MCF 10A (cell line): Measurements from ENCODE around the gene FGF14. TPM values are rescaled to one million over a fixed set of nuclear protein-coding genes. Genes with fewer than 3 reads are reported as not detected.
"Not testable (repeated sequence)": the region's sequence is repeated elsewhere in the genome, so short reads cannot be mapped to it uniquely, and the experiment has no call there.

ENCODE experiments used
- BruUV-seq: library from RNA; stranded (reverse); fragments of 400-500 nt; replicated peaks from 2 replicates; lab custom pipeline; 2021; lab: Mats Ljungman, UMichigan
- CTCF ChIA-PET: fragments of 300-600 bp; sonication (Branson Sonifier 250); formaldehyde crosslinking; extraction: SDS; loops from one replicate; lab custom pipeline; 2021; ENCODE audit warnings: antibody characterized with exemption, inconsistent platforms; lab: Yijun Ruan, JAX
- POLR2A ChIA-PET: fragments of 300-600, 350-650 bp; sonication (Branson Sonifier 250); formaldehyde crosslinking; extraction: SDS; loops from one replicate; lab custom pipeline; 2020; ENCODE audit warnings: antibody characterized with exemption, inconsistent platforms; lab: Yijun Ruan, JAX
- DNase-seq: peaks from one replicate; pipeline ENCODE4 v3.0.0-alpha.2; 2018; ENCODE audit not compliant: unreplicated experiment
- H3K27ac Mint-ChIP-seq: one replicate; pipeline ENCODE4 v1.8.0; 2022; ENCODE audit warnings: mild to moderate bottlenecking, low read depth, mixed read lengths; ENCODE audit not compliant: unreplicated experiment
- H3K27me3 Mint-ChIP-seq: one replicate; pipeline ENCODE4 v1.8.0; 2022; ENCODE audit warnings: mixed read lengths; ENCODE audit not compliant: insufficient read depth, unreplicated experiment
- H3K36me3 Mint-ChIP-seq: one replicate; pipeline ENCODE4 v1.8.0; 2022; ENCODE audit warnings: mild to moderate bottlenecking, moderate library complexity, mixed read lengths; ENCODE audit not compliant: insufficient read depth, unreplicated experiment
- H3K4me1 Mint-ChIP-seq: one replicate; pipeline ENCODE4 v1.8.0; 2022; ENCODE audit warnings: mixed read lengths; ENCODE audit not compliant: insufficient read depth, unreplicated experiment
- H3K4me3 Mint-ChIP-seq: one replicate; pipeline ENCODE4 v1.8.0; 2022; ENCODE audit warnings: mild to moderate bottlenecking, moderate library complexity, mixed read lengths; ENCODE audit not compliant: unreplicated experiment
- H3K9me3 Mint-ChIP-seq: one replicate; pipeline ENCODE4 v1.8.0; 2022; ENCODE audit warnings: mixed read lengths; ENCODE audit not compliant: unreplicated experiment
- CTCF ChIP-seq: fragments of 200-600 bp; IDR thresholded peaks from one replicate; pipeline ENCODE4 v1.8.0; 2022; ENCODE audit warnings: antibody characterized with exemption, mild to moderate bottlenecking; ENCODE audit not compliant: unreplicated experiment
- intact Hi-C: fragments of 100-400 bp; cut with micrococcal nuclease; formaldehyde crosslinking; loops from 2 replicates; pipeline ENCODE4 v1.14.1; 2022
- total RNA-seq: library from RNA; stranded (reverse); gene quantifications from 2 replicates; pipeline ENCODE4 v1.2.3, GENCODE V29; 2022

The FGF14 gene
- total RNA-seq, 1 experiment from 2014 or later = not detected

GRCh38 chr13:102138635-102139190 lies 263.1 kb downstream of the FGF14 start:
- no peak for TF ChIP-seq CTCF
- Mint-ChIP-seq H3K36me3 (no peaks in the 10 kb centered on the region), H3K4me1 (no peaks in the 10 kb centered on the region), H3K27ac (no peak overlapping the region), H3K9me3 (no peaks in the 10 kb centered on the region), H3K27me3 (no peaks in the 10 kb centered on the region), H3K4me3 (no peak overlapping the region)
- no peak for DNase-seq
- ChIA-PET POLR2A (interaction anchor here (0.6 kb wide), 1 partner anchor 11 kb away, joined by 3 read pairs; no protein-coding TSS in a partner anchor), CTCF (interaction anchor here (0.6 to 2.0 kb wide), 10 partner anchors 196 to 1178 kb away, joined by 3 to 8 read pairs (median 3); no protein-coding TSS in a partner anchor)
- BruUV-seq = no TSS peak
- intact Hi-C loops = no loop called here

GRCh38 chr13:102137904-102138303 lies 263.9 kb downstream of the FGF14 start:
- BruUV-seq = not testable (repeated sequence)
- CTCF ChIA-PET = interaction anchor here (0.5 to 0.6 kb wide), 2 partner anchors 222 to 289 kb away, joined by 3 read pairs; no protein-coding TSS in a partner anchor

GRCh38 chr13:102136735-102137296 lies 265.0 kb downstream of the FGF14 start:
- no peak for DNase-seq
- H3K27ac Mint-ChIP-seq = no peak overlapping the region
- ChIA-PET POLR2A (no interaction called here), CTCF (interaction anchor here (0.6 to 1.1 kb wide), 2 partner anchors 47 to 255 kb away, joined by 3 to 8 read pairs; no protein-coding TSS in a partner anchor)
- no peaks in the 10 kb centered on the region for H3K4me1 Mint-ChIP-seq
- no peak overlapping the region for H3K4me3 Mint-ChIP-seq
- no peaks in the 10 kb centered on the region for H3K9me3 Mint-ChIP-seq
- TF ChIP-seq CTCF = no peak
- H3K36me3 Mint-ChIP-seq = no peaks in the 10 kb centered on the region
- BruUV-seq = no TSS peak
- H3K27me3 Mint-ChIP-seq = no peaks in the 10 kb centered on the region
- intact Hi-C loops = no loop called here

More at GRCh38 chr13:102137904-102138303, 263.9 kb downstream of the FGF14 start:
- DNase-seq, intact Hi-C loops, POLR2A ChIA-PET, H3K27me3 Mint-ChIP-seq, H3K4me3 Mint-ChIP-seq, H3K27ac Mint-ChIP-seq, H3K36me3 Mint-ChIP-seq, H3K9me3 Mint-ChIP-seq, H3K4me1 Mint-ChIP-seq: not testable (repeated sequence)

- Mint-ChIP-seq H3K27ac (no peak overlapping the region), H3K36me3 (no peaks in the 10 kb centered on the region), H3K4me3 (no peak overlapping the region), H3K4me1 (peaks cover 9% of the 10 kb centered on the region), H3K9me3 (no peaks in the 10 kb centered on the region), H3K27me3 (no peaks in the 10 kb centered on the region)
- ChIA-PET POLR2A (no interaction called here), CTCF (no interaction called here)
- DNase-seq = no peak
- no peak for TF ChIP-seq CTCF
- BruUV-seq = no TSS peak
- intact Hi-C loops = no loop called here
These were observed 269.0 kb downstream of the FGF14 start for GRCh38 chr13:102132777-102133295.
